ENCODE results near the gene COX10.

COX10 gene

GRCh38 chr17:14050616-14051015 lies 18.7 kb upstream of the COX10 start:
- Histone ChIP-seq H4K91ac (ENCODE audit: low read depth, low read length) (no peak overlapping the region), H3K4ac (ENCODE audit: low read depth, low read length) (no peak overlapping the region), H3K23ac (ENCODE audit: low read length) (no peak overlapping the region), H4K8ac (ENCODE audit: low read depth, low read length) (no peak overlapping the region), H3K4me2 (ENCODE audit: low read length) (no peak overlapping the region), H3K4me3 (ENCODE audit: low read depth, low read length) (no peak overlapping the region), H2BK5ac (ENCODE audit: low read depth, low read length, poor library complexity) (no peak overlapping the region), H3K27me3 (ENCODE audit: insufficient read depth, low read length) (no peaks in the 10 kb centered on the region), H3K4me1 (ENCODE audit: control insufficient read depth in 1 of 2, insufficient read depth in 2 of 2, low read length in 2 of 2) (no peaks in the 10 kb centered on the region), H3K9me3 (ENCODE audit: insufficient read depth, low read depth, low read length) (no peaks in the 10 kb centered on the region), H3K79me1 (ENCODE audit: low read length) (no peaks in the 10 kb centered on the region), H3K79me2 (ENCODE audit: control insufficient read depth, insufficient read depth, low read length, poor library complexity) (no peaks in the 10 kb centered on the region), H2BK120ac (ENCODE audit: insufficient read depth, low read length, poor library complexity) (no peak overlapping the region), H2AFZ (ENCODE audit: insufficient read depth, low read length, poor library complexity) (no peak overlapping the region), H3K18ac (ENCODE audit: low read length) (no peak overlapping the region), H2AK5ac (ENCODE audit: low read length) (no peak overlapping the region), H4K12ac (ENCODE audit: low read depth, low read length) (no peak overlapping the region), H3K36me3 (ENCODE audit: control insufficient read depth in 1 of 2, insufficient read depth in 2 of 2, low read length in 2 of 2) (peaks cover 3% of the 10 kb centered on the region in 2 experiments), H3K9ac (ENCODE audit: low read length) (no peak overlapping the region), H3K27ac (ENCODE audit: low read depth, low read length) (no peak overlapping the region), H2BK12ac (ENCODE audit: low read length) (no peak overlapping the region), H3K14ac (ENCODE audit: low read length) (no peak overlapping the region)
- no CpG with 5 or more reads among the region's 5 CpGs for WGBS (ENCODE audit: extremely low coverage, insufficient coverage, insufficient read length)
- DNase-seq = no peak

GRCh38 chr17:14051692-14052091 lies 17.6 kb upstream of the COX10 start:
- Histone ChIP-seq H3K27ac (ENCODE audit: low read depth, low read length) (no peak overlapping the region), H3K9me3 (ENCODE audit: insufficient read depth, low read depth, low read length) (no peaks in the 10 kb centered on the region), H3K9ac (ENCODE audit: low read length) (no peak overlapping the region), H3K27me3 (ENCODE audit: insufficient read depth, low read length) (no peaks in the 10 kb centered on the region), H4K8ac (ENCODE audit: low read depth, low read length) (no peak overlapping the region), H3K4me1 (ENCODE audit: control insufficient read depth in 1 of 2, insufficient read depth in 2 of 2, low read length in 2 of 2) (no peaks in the 10 kb centered on the region), H2BK120ac (ENCODE audit: insufficient read depth, low read length, poor library complexity) (no peak overlapping the region), H2BK12ac (ENCODE audit: low read length) (no peak overlapping the region), H4K91ac (ENCODE audit: low read depth, low read length) (no peak overlapping the region), H3K4me2 (ENCODE audit: low read length) (no peak overlapping the region), H3K4me3 (ENCODE audit: low read depth, low read length) (no peak overlapping the region), H2AK5ac (ENCODE audit: low read length) (no peak overlapping the region), H3K79me1 (ENCODE audit: low read length) (no peaks in the 10 kb centered on the region), H3K14ac (ENCODE audit: low read length) (no peak overlapping the region), H3K23ac (ENCODE audit: low read length) (no peak overlapping the region), H3K4ac (ENCODE audit: low read depth, low read length) (no peak overlapping the region), H3K18ac (ENCODE audit: low read length) (no peak overlapping the region), H4K12ac (ENCODE audit: low read depth, low read length) (no peak overlapping the region), H2BK5ac (ENCODE audit: low read depth, low read length, poor library complexity) (no peak overlapping the region), H3K36me3 (ENCODE audit: control insufficient read depth in 1 of 2, insufficient read depth in 2 of 2, low read length in 2 of 2) (peaks cover 3 to 5% of the 10 kb centered on the region in 2 experiments), H3K79me2 (ENCODE audit: control insufficient read depth, insufficient read depth, low read length, poor library complexity) (no peaks in the 10 kb centered on the region), H2AFZ (ENCODE audit: insufficient read depth, low read length, poor library complexity) (no peak overlapping the region)
- no CpG with 5 or more reads among the region's 4 CpGs for WGBS (ENCODE audit: extremely low coverage, insufficient coverage, insufficient read length)
- DNase-seq = no peak

DNA sequence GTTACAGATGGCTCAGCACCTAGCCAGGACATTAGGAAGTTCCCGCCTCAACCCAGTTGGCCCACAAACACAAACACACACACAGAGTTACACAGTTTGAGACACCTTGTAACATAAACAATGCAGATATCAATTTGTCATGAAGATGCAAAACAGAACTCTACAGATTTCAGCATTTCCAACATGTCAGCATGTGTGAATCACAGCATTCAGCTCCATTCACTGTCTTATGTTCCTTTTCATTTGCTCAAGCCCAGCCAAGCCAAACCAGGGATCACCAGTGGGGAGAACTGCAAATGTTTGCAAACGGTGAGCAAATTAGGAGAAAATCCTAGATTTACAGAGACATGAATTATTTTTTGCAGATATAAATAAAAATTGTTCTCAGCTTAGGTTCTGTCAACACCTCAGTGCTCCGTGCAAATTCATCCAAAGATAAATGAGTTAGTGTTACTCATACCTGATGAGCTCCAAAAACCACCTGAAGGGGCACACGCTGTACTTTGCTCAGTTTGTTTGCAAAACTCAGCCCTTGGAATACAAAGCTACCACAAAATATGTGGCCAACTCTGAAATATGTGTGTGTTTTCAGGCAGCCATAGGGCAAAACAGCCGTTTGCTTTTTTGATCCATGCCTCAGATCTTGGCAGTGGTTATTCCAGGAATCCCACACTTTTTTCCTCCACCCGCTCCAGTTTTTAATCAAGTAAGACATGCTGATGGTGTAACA lies 16.3 kb upstream of the COX10 start:
- Histone ChIP-seq H2AK5ac (ENCODE audit: low read length) (no peak overlapping the region), H3K9me3 (ENCODE audit: insufficient read depth, low read depth, low read length) (no peaks in the 10 kb centered on the region), H3K4me2 (ENCODE audit: low read length) (no peak overlapping the region), H3K14ac (ENCODE audit: low read length) (no peak overlapping the region), H3K9ac (ENCODE audit: low read length) (no peak overlapping the region), H3K18ac (ENCODE audit: low read length) (no peak overlapping the region), H4K12ac (ENCODE audit: low read depth, low read length) (no peak overlapping the region), H3K36me3 (ENCODE audit: control insufficient read depth in 1 of 2, insufficient read depth in 2 of 2, low read length in 2 of 2) (peaks cover 3 to 5% of the 10 kb centered on the region in 2 experiments), H4K8ac (ENCODE audit: low read depth, low read length) (no peak overlapping the region), H3K27ac (ENCODE audit: low read depth, low read length) (no peak overlapping the region), H3K4ac (ENCODE audit: low read depth, low read length) (no peak overlapping the region), H3K27me3 (ENCODE audit: insufficient read depth, low read length) (no peaks in the 10 kb centered on the region), H3K23ac (ENCODE audit: low read length) (no peak overlapping the region), H2BK120ac (ENCODE audit: insufficient read depth, low read length, poor library complexity) (no peak overlapping the region), H4K91ac (ENCODE audit: low read depth, low read length) (no peak overlapping the region), H3K79me1 (ENCODE audit: low read length) (no peaks in the 10 kb centered on the region), H3K79me2 (ENCODE audit: control insufficient read depth, insufficient read depth, low read length, poor library complexity) (no peaks in the 10 kb centered on the region), H2BK12ac (ENCODE audit: low read length) (no peak overlapping the region), H2BK5ac (ENCODE audit: low read depth, low read length, poor library complexity) (no peak overlapping the region), H3K4me3 (ENCODE audit: low read depth, low read length) (no peak overlapping the region), H3K4me1 (ENCODE audit: control insufficient read depth in 1 of 2, insufficient read depth in 2 of 2, low read length in 2 of 2) (no peaks in the 10 kb centered on the region), H2AFZ (ENCODE audit: insufficient read depth, low read length, poor library complexity) (no peak overlapping the region)
- WGBS (ENCODE audit: extremely low coverage, insufficient coverage, insufficient read length) = no CpG with 5 or more reads among the region's 6 CpGs
- DNase-seq = no peak

DNA sequence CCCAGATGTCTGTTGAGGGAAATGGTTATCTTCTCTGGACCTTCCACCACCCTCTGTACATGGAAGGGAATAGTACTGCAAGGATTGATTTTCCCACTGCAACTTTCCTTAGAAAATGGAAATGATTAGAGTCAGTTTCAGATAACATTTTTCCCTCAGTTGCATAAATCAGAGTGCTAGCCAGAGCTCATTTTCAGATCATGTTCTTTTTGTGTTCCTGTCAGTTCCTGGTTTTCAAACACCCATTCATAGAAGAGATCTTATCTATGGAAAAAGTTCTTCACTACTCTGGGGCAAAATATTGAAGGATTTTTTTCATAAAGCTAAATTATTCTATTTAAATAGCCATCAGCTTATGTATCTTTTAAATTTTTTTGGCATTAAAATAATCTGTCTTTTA lies 11.7 kb upstream of the COX10 start:
- Histone ChIP-seq H4K91ac (ENCODE audit: low read depth, low read length) (no peak overlapping the region), H3K18ac (ENCODE audit: low read length) (no peak overlapping the region), H3K4me3 (ENCODE audit: low read depth, low read length) (no peak overlapping the region), H3K4ac (ENCODE audit: low read depth, low read length) (no peak overlapping the region), H2BK12ac (ENCODE audit: low read length) (no peak overlapping the region), H3K27ac (ENCODE audit: low read depth, low read length) (no peak overlapping the region), H3K14ac (ENCODE audit: low read length) (no peak overlapping the region), H3K9me3 (ENCODE audit: insufficient read depth, low read depth, low read length) (no peaks in the 10 kb centered on the region), H2AK5ac (ENCODE audit: low read length) (no peak overlapping the region), H3K23ac (ENCODE audit: low read length) (no peak overlapping the region), H3K4me2 (ENCODE audit: low read length) (no peak overlapping the region), H4K8ac (ENCODE audit: low read depth, low read length) (no peak overlapping the region), H2BK120ac (ENCODE audit: insufficient read depth, low read length, poor library complexity) (no peak overlapping the region), H3K79me1 (ENCODE audit: low read length) (no peaks in the 10 kb centered on the region), H3K36me3 (ENCODE audit: control insufficient read depth in 1 of 2, insufficient read depth in 2 of 2, low read length in 2 of 2) (peaks cover 0 to 3% of the 10 kb centered on the region in 2 experiments), H3K79me2 (ENCODE audit: control insufficient read depth, insufficient read depth, low read length, poor library complexity) (no peaks in the 10 kb centered on the region), H2BK5ac (ENCODE audit: low read depth, low read length, poor library complexity) (no peak overlapping the region), H3K27me3 (ENCODE audit: insufficient read depth, low read length) (no peaks in the 10 kb centered on the region), H3K9ac (ENCODE audit: low read length) (no peak overlapping the region), H2AFZ (ENCODE audit: insufficient read depth, low read length, poor library complexity) (no peak overlapping the region), H3K4me1 (ENCODE audit: control insufficient read depth in 1 of 2, insufficient read depth in 2 of 2, low read length in 2 of 2) (peaks cover 3 to 4% of the 10 kb centered on the region in 2 experiments), H4K12ac (ENCODE audit: low read depth, low read length) (no peak overlapping the region)
- no peak for DNase-seq
